GM04504 (cell line): ENCODE results near the gene USHBP1.
"Not testable (repeated sequence)": the region's sequence is repeated elsewhere in the genome, so short reads cannot be mapped to it uniquely, and the experiment has no call there.

Source experiments
- DNase-seq: peaks from one replicate; pipeline ENCODE4 v3.0.0-alpha.2; 2012; ENCODE audit warnings: low read depth

The USHBP1 gene

GRCh38 chr19:17294051-17294891 lies 29.7 kb upstream of the USHBP1 start:
- DNase-seq, result no peak

- DNase-seq, result no peak
Observed at GRCh38 chr19:17293605-17294004, 29.1 kb upstream of the USHBP1 start.

GRCh38 chr19:17292301-17293074 lies 27.9 kb upstream of the USHBP1 start:
- peak; percentile 85 for DNase-seq

- peak; percentile 55 for DNase-seq
Observed at GRCh38 chr19:17289489-17289888, 24.9 kb upstream of the USHBP1 start.

- DNase-seq, result no peak
Observed at GRCh38 chr19:17286752-17287151, 22.2 kb upstream of the USHBP1 start.

- no peak for DNase-seq
Observed at GRCh38 chr19:17286263-17286662, 21.7 kb upstream of the USHBP1 start.

GRCh38 chr19:17285415-17286135 lies 21.0 kb upstream of the USHBP1 start:
- no peak for DNase-seq

GRCh38 chr19:17283504-17283996 lies 19.0 kb upstream of the USHBP1 start:
- no peak for DNase-seq

GRCh38 chr19:17282488-17283125 lies 18.1 kb upstream of the USHBP1 start:
- peak; percentile 42 for DNase-seq

GRCh38 chr19:17281391-17282304 lies 17.1 kb upstream of the USHBP1 start, which contains the start of gene ANKLE1:
TSS of gene ANKLE1 (plus strand) at chr19:17281901. CDS start at chr19:17281921, 20 bp downstream.
- no peak for DNase-seq

GRCh38 chr19:17279436-17279835 lies 14.9 kb upstream of the USHBP1 start:
- DNase-seq, result no peak

GRCh38 chr19:17275441-17276175 lies 11.1 kb upstream of the USHBP1 start:
- DNase-seq, result no peak

GRCh38 chr19:17274892-17275291 lies 10.3 kb upstream of the USHBP1 start:
- not testable (repeated sequence) for DNase-seq

GRCh38 chr19:17268754-17269153 lies 4.2 kb upstream of the USHBP1 start:
- DNase-seq, result no peak

GRCh38 chr19:17266975-17267788 lies 2.6 kb upstream of the USHBP1 start, which contains the start of gene BABAM1:
TSS of gene BABAM1 (plus strand) at chr19:17267443. CDS start at chr19:17268807, 1,364 bp downstream.
- DNase-seq, result peak; percentile 99

GRCh38 chr19:17266589-17266974 lies 2.0 kb upstream of the USHBP1 start:
- DNase-seq, result no peak

GRCh38 chr19:17266026-17266425 lies 1.5 kb upstream of the USHBP1 start:
- no peak for DNase-seq

- DNase-seq, result no peak
Observed at GRCh38 chr19:17263712-17264640, 569 bp downstream of the USHBP1 start.
